ENCODE data around the gene CHRNA10.
"Not testable (repeated sequence)": the region's sequence is repeated elsewhere in the genome, so short reads cannot be mapped to it uniquely, and the experiment has no call there.

The CHRNA10 gene

GRCh38 chr11:3655547-3655946 lies 15.6 kb downstream of the CHRNA10 start:
- no peak for TF ChIP-seq CTCF (IDR thresholded peaks at IDR 0.05)
- no peaks in the 10 kb centered on the region for H3K9me3 ChIP-seq
- peaks cover 33% of the 10 kb centered on the region for H3K27me3 ChIP-seq
- no peaks in the 10 kb centered on the region for H3K36me3 ChIP-seq
- H3K4me1 ChIP-seq (ENCODE audit: control insufficient read depth in 1 of 2, insufficient read depth in 1 of 2, low read depth in 1 of 2, low read length in 1 of 2), result no peaks in the 10 kb centered on the region
- H3K27ac ChIP-seq, result no peak overlapping the region
- no peak overlapping the region for H3K4me3 ChIP-seq (ENCODE audit: low read depth in 1 of 2, low read length in 1 of 2)

GRCh38 chr11:3652514-3652913 lies 18.7 kb downstream of the CHRNA10 start:
- not testable (repeated sequence) for H3K4me1 ChIP-seq (ENCODE audit: control insufficient read depth in 1 of 2, insufficient read depth in 1 of 2, low read depth in 1 of 2, low read length in 1 of 2); H3K4me3 ChIP-seq (ENCODE audit: low read depth in 1 of 2, low read length in 1 of 2); H3K27ac ChIP-seq; H3K36me3 ChIP-seq; H3K9me3 ChIP-seq
- peaks cover 49% of the 10 kb centered on the region for H3K27me3 ChIP-seq

- not testable (repeated sequence) for H3K9me3 ChIP-seq; H3K4me1 ChIP-seq (ENCODE audit: control insufficient read depth in 1 of 2, insufficient read depth in 1 of 2, low read depth in 1 of 2, low read length in 1 of 2); H3K36me3 ChIP-seq; H3K4me3 ChIP-seq (ENCODE audit: low read depth in 1 of 2, low read length in 1 of 2); H3K27ac ChIP-seq
- H3K27me3 ChIP-seq, result peaks cover 48% of the 10 kb centered on the region
Observed at GRCh38 chr11:3649374-3649773, 21.8 kb downstream of the CHRNA10 start.

GRCh38 chr11:3648843-3649242 lies 22.3 kb downstream of the CHRNA10 start:
- not testable (repeated sequence) for H3K36me3 ChIP-seq; H3K9me3 ChIP-seq; H3K4me1 ChIP-seq (ENCODE audit: control insufficient read depth in 1 of 2, insufficient read depth in 1 of 2, low read depth in 1 of 2, low read length in 1 of 2); H3K4me3 ChIP-seq (ENCODE audit: low read depth in 1 of 2, low read length in 1 of 2); H3K27ac ChIP-seq
- peaks cover 51% of the 10 kb centered on the region for H3K27me3 ChIP-seq

GRCh38 chr11:3645552-3645951 lies 25.6 kb downstream of the CHRNA10 start:
- H3K4me3 ChIP-seq (ENCODE audit: low read depth in 1 of 2, low read length in 1 of 2), result no peak overlapping the region
- H3K27ac ChIP-seq, result no peak overlapping the region
- peaks cover 77% of the 10 kb centered on the region for H3K27me3 ChIP-seq
- no peaks in the 10 kb centered on the region for H3K9me3 ChIP-seq
- H3K4me1 ChIP-seq (ENCODE audit: control insufficient read depth in 1 of 2, insufficient read depth in 1 of 2, low read depth in 1 of 2, low read length in 1 of 2), result peaks cover 6 to 9% of the 10 kb centered on the region in 2 experiments
- no peaks in the 10 kb centered on the region for H3K36me3 ChIP-seq
- no peak for TF ChIP-seq CTCF (IDR thresholded peaks at IDR 0.05)

GRCh38 chr11:3644817-3645235 lies 26.4 kb downstream of the CHRNA10 start, which contains the start of gene ART1:
Gene ART1, plus strand, starts transcription at chr11:3645128. Its CDS starts 14,086 bp downstream, at chr11:3659214.
- no peak within 1 kb of the TSS for H3K27ac ChIP-seq
- no peak for TF ChIP-seq CTCF (IDR thresholded peaks at IDR 0.05)
- H3K9me3 ChIP-seq, result no peaks in the 10 kb centered on the region
- no peaks in the 10 kb centered on the region for H3K36me3 ChIP-seq
- peaks cover 73% of the 10 kb centered on the region for H3K27me3 ChIP-seq
- no peak within 1 kb of the TSS for H3K4me3 ChIP-seq (ENCODE audit: low read depth in 1 of 2, low read length in 1 of 2)
- peaks cover 6 to 9% of the 10 kb centered on the region in 2 experiments for H3K4me1 ChIP-seq (ENCODE audit: control insufficient read depth in 1 of 2, insufficient read depth in 1 of 2, low read depth in 1 of 2, low read length in 1 of 2)

GRCh38 chr11:3643102-3643546 lies 28.1 kb downstream of the CHRNA10 start:
- not testable (repeated sequence) for H3K4me3 ChIP-seq (ENCODE audit: low read depth in 1 of 2, low read length in 1 of 2); H3K36me3 ChIP-seq; H3K9me3 ChIP-seq; H3K27ac ChIP-seq
- Histone ChIP-seq H3K4me1 (ENCODE audit: control insufficient read depth in 1 of 2, insufficient read depth in 1 of 2, low read depth in 1 of 2, low read length in 1 of 2) (peaks cover 9 to 11% of the 10 kb centered on the region in 2 experiments), H3K27me3 (peaks cover 56% of the 10 kb centered on the region)

Measured in neutrophil (primary cell).